ENCODE results near the gene NELFA.

GRCh38 chr4:1980561-1981041, 28.2 kb downstream of the NELFA start:
- TF ChIP-seq E2F5 (CRISPR knock-in tag; conservative IDR thresholded peaks at IDR 0.05), result no peak
- TF ChIP-seq CTCF (CRISPR knock-in tag; IDR thresholded peaks at IDR 0.05), result no peak
- TF ChIP-seq RFX3 (CRISPR knock-in tag; IDR thresholded peaks at IDR 0.05), result no peak
- TF ChIP-seq CBX5 (CRISPR knock-in tag; IDR thresholded peaks at IDR 0.05; ENCODE audit: borderline replicate concordance), result no peak
- TF ChIP-seq PRDM10 (CRISPR knock-in tag; IDR thresholded peaks at IDR 0.05; ENCODE audit: low read depth), result no peak
- TF ChIP-seq POLR2A (IDR thresholded peaks at IDR 0.05; ENCODE audit: insufficient read depth in 1 of 2, low read depth in 2 of 2, low read length in 2 of 2), result no peak
- no peak for TF ChIP-seq EP300 (IDR thresholded peaks at IDR 0.05; ENCODE audit: low read depth in 2 of 2, low read length in 2 of 2)
- TF ChIP-seq EP300 (CRISPR knock-in tag; IDR thresholded peaks at IDR 0.05; ENCODE audit: borderline replicate concordance), result no peak
- no peak for TF ChIP-seq ZBTB7A (CRISPR knock-in tag; IDR thresholded peaks at IDR 0.05)
- TF ChIP-seq FOSL2 (CRISPR knock-in tag; IDR thresholded peaks at IDR 0.05), result no peak
- no peak for TF ChIP-seq NFIC (IDR thresholded peaks at IDR 0.05; ENCODE audit: low read length)
- TF ChIP-seq HNRNPLL (IDR thresholded peaks at IDR 0.05; ENCODE audit: low read depth, low read length, poor library complexity, severe bottlenecking), result no peak
